BE2C (cell line): ENCODE measurements around the gene SH2D2A.
A peak's percentile ranks its signal among the peaks of the same experiment; 100 is the strongest.

ENCODE experiments used
- DNase-seq: peaks from one replicate; pipeline ENCODE4 v3.0.0-alpha.2; 2020
- H3K27me3 ChIP-seq: fragments of 250-450 bp; sonication (Bioruptor Pico); 2 replicates; pipeline ENCODE4 v1.5.1; 2020; ENCODE audit warnings: mild to moderate bottlenecking
- H3K36me3 ChIP-seq: fragments of 250-450 bp; sonication (Bioruptor Pico); 2 replicates; pipeline ENCODE4 v1.5.1; 2020; ENCODE audit warnings: mild to moderate bottlenecking
- H3K4me1 ChIP-seq: fragments of 250-450 bp; sonication (Bioruptor Pico); 2 replicates; pipeline ENCODE4 v1.5.1; 2020
- H3K4me3 ChIP-seq: 2 replicates; pipeline ENCODE4 v1.5.1; 2011; ENCODE audit warnings: low read depth, low read length
- H3K9me3 ChIP-seq: fragments of 250-450 bp; sonication (Bioruptor Pico); 2 replicates; pipeline ENCODE4 v1.5.1; 2020
- TF ChIP-seq, protein P1 (sequence below): IDR thresholded peaks from 2 replicates; pipeline ENCODE4 v1.5.1; 2012; ENCODE audit warnings: mild to moderate bottlenecking, low read depth, low read length

The SH2D2A gene

GRCh38 chr1:156813750-156814570 lies 2.7 kb downstream of the SH2D2A start:
- H3K4me1 ChIP-seq, result peaks cover 10% of the 10 kb centered on the region
- H3K36me3 ChIP-seq, result no peaks in the 10 kb centered on the region
- TF ChIP-seq, protein P1, sequence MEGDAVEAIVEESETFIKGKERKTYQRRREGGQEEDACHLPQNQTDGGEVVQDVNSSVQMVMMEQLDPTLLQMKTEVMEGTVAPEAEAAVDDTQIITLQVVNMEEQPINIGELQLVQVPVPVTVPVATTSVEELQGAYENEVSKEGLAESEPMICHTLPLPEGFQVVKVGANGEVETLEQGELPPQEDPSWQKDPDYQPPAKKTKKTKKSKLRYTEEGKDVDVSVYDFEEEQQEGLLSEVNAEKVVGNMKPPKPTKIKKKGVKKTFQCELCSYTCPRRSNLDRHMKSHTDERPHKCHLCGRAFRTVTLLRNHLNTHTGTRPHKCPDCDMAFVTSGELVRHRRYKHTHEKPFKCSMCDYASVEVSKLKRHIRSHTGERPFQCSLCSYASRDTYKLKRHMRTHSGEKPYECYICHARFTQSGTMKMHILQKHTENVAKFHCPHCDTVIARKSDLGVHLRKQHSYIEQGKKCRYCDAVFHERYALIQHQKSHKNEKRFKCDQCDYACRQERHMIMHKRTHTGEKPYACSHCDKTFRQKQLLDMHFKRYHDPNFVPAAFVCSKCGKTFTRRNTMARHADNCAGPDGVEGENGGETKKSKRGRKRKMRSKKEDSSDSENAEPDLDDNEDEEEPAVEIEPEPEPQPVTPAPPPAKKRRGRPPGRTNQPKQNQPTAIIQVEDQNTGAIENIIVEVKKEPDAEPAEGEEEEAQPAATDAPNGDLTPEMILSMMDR, result peak; percentile 35
- DNase-seq, result peak; percentile 49
- H3K9me3 ChIP-seq, result no peaks in the 10 kb centered on the region
- peak overlapping the region; percentile 15 for H3K4me3 ChIP-seq
- H3K27me3 ChIP-seq, result no peaks in the 10 kb centered on the region

GRCh38 chr1:156813298-156813697 lies 3.4 kb downstream of the SH2D2A start:
- Histone ChIP-seq H3K4me3 (no peak overlapping the region), H3K4me1 (peaks cover 10% of the 10 kb centered on the region)

GRCh38 chr1:156812293-156812990 lies 4.2 kb downstream of the SH2D2A start:
- Histone ChIP-seq H3K36me3 (no peaks in the 10 kb centered on the region), H3K4me3 (no peak overlapping the region), H3K27me3 (no peaks in the 10 kb centered on the region), H3K9me3 (no peaks in the 10 kb centered on the region), H3K4me1 (peaks cover 10% of the 10 kb centered on the region)
- TF ChIP-seq, protein P1, result no peak
- DNase-seq, result no peak

More at GRCh38 chr1:156813298-156813697, 3.4 kb downstream of the SH2D2A start:
- TF ChIP-seq, protein P1, result no peak
- Histone ChIP-seq H3K9me3 (no peaks in the 10 kb centered on the region), H3K27me3 (no peaks in the 10 kb centered on the region), H3K36me3 (no peaks in the 10 kb centered on the region)
- DNase-seq, result no peak

DNA sequence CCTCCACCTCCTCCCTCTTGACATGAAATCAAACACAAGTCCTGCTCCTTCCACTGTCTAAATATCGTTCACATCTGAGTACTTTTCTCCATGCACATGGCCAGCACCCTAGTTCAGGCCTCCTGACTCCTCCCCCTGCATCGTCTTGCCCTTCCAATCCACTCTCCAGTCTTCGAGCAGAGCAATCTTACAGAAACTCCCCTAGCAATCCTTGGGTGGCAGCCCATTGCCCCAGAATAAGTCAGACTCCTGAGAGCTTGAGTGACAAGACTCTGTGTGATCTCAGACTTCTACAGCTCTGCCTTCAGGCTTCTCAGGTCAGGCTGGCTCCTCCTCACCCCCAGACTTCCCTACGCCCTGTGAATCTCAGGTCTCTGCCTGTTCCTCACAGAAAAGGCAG lies 5.5 kb downstream of the SH2D2A start:
- no peaks in the 10 kb centered on the region for H3K9me3 ChIP-seq
- no peaks in the 10 kb centered on the region for H3K36me3 ChIP-seq
- H3K4me1 ChIP-seq, result peaks cover 10% of the 10 kb centered on the region
- no peak overlapping the region for H3K4me3 ChIP-seq
- DNase-seq, result no peak
- TF ChIP-seq, protein P1, result no peak
- H3K27me3 ChIP-seq, result no peaks in the 10 kb centered on the region

- peaks cover 2% of the 10 kb centered on the region for H3K4me1 ChIP-seq
- H3K9me3 ChIP-seq, result no peaks in the 10 kb centered on the region
- H3K4me3 ChIP-seq, result no peak overlapping the region
- H3K27me3 ChIP-seq, result no peaks in the 10 kb centered on the region
- H3K36me3 ChIP-seq, result no peaks in the 10 kb centered on the region
- TF ChIP-seq, protein P1, result no peak
- no peak for DNase-seq
Observed at GRCh38 chr1:156809711-156810366, 6.8 kb downstream of the SH2D2A start.

- Histone ChIP-seq H3K36me3 (no peaks in the 10 kb centered on the region), H3K4me3 (no peak overlapping the region), H3K27me3 (no peaks in the 10 kb centered on the region), H3K4me1 (peaks cover 7% of the 10 kb centered on the region), H3K9me3 (no peaks in the 10 kb centered on the region)
- no peak for DNase-seq
- TF ChIP-seq, protein P1, result no peak
Observed at GRCh38 chr1:156809281-156809680, 7.4 kb downstream of the SH2D2A start.
